Keratinocyte (primary cell): Measurements from ENCODE around the gene ADGRL3. TPM values are rescaled to one million over a fixed set of nuclear protein-coding genes. Genes with fewer than 3 reads are reported as not detected.

Experiments
- DNase-seq: peaks from one replicate; pipeline ENCODE4 v3.0.0-alpha.2; 2011; ENCODE audit warnings: low read depth, missing footprints, low spot score
- FAIRE-seq: peaks from 2 replicates; lab custom pipeline; 2011; peaks lifted over from hg19 to GRCh38; lab: Jason Lieb, UNC
- H2AFZ ChIP-seq: 2 replicates; pipeline ENCODE4 v1.6.0; 2012; ENCODE audit warnings: low read length, control low read depth, inconsistent platforms; ENCODE audit not compliant: control insufficient read depth
- H3K27ac ChIP-seq: 2 replicates; pipeline ENCODE4 v1.5.1; 2011; ENCODE audit warnings: low read length; ENCODE audit not compliant: control insufficient read depth, insufficient read depth
- H3K27me3 ChIP-seq: 3 replicates; pipeline ENCODE4 v1.6.0; 2011; ENCODE audit warnings: low read length; ENCODE audit not compliant: control insufficient read depth, insufficient read depth; ENCODE audit errors: extremely low read depth
- H3K36me3 ChIP-seq, 2 experiments: 2 replicates in 1 of 2; 3 replicates in 1 of 2; pipeline ENCODE4 v1.5.1; 2011; ENCODE audit warnings: low read length in 2 of 2, mild to moderate bottlenecking in 1 of 2; ENCODE audit not compliant: control insufficient read depth in 2 of 2, insufficient read depth in 2 of 2; ENCODE audit errors: extremely low read depth in 1 of 2
- H3K4me1 ChIP-seq: 3 replicates; pipeline ENCODE4 v1.5.1; 2011; ENCODE audit warnings: low read length; ENCODE audit not compliant: control insufficient read depth, insufficient read depth; ENCODE audit errors: extremely low read depth
- H3K4me2 ChIP-seq: 3 replicates; pipeline ENCODE4 v1.6.0; 2011; ENCODE audit warnings: low read depth, low read length; ENCODE audit not compliant: control insufficient read depth, insufficient read depth; ENCODE audit errors: extremely low read depth
- H3K4me3 ChIP-seq, 3 experiments: fragments of 200-600 bp in 1 of 3; sonication (generic) in 1 of 3; 2 replicates in 2 of 3; 3 replicates in 1 of 3; pipeline ENCODE4 v1.5.1; 2011 to 2016; ENCODE audit warnings: low read length in 3 of 3, mild to moderate bottlenecking in 3 of 3, control low read depth in 2 of 3, inconsistent platforms in 1 of 3, low read depth in 1 of 3, mixed read lengths in 1 of 3, mixed run types in 1 of 3, moderate library complexity in 1 of 3; ENCODE audit not compliant: control insufficient read depth in 2 of 3, insufficient read depth in 2 of 3; ENCODE audit errors: extremely low read depth in 1 of 3
- H3K79me2 ChIP-seq: 2 replicates; pipeline ENCODE4 v1.6.0; 2012; ENCODE audit warnings: low read length; ENCODE audit not compliant: control insufficient read depth, insufficient read depth
- H3K9ac ChIP-seq: 3 replicates; pipeline ENCODE4 v1.6.0; 2011; ENCODE audit warnings: low read length; ENCODE audit not compliant: control insufficient read depth, insufficient read depth; ENCODE audit errors: extremely low read depth
- H3K9me1 ChIP-seq: 3 replicates; pipeline ENCODE4 v1.6.0; 2011; ENCODE audit warnings: low read length; ENCODE audit not compliant: control insufficient read depth, insufficient read depth; ENCODE audit errors: extremely low read depth
- H3K9me3 ChIP-seq: 2 replicates; pipeline ENCODE4 v1.5.1; 2012; ENCODE audit warnings: low read depth, low read length; ENCODE audit not compliant: control insufficient read depth
- H4K20me1 ChIP-seq: 3 replicates; pipeline ENCODE4 v1.6.0; 2011; ENCODE audit warnings: low read length; ENCODE audit not compliant: control insufficient read depth, insufficient read depth; ENCODE audit errors: extremely low read depth
- CTCF ChIP-seq, 3 experiments: IDR thresholded peaks in 1 of 3; conservative IDR thresholded peaks in 1 of 3; optimal IDR thresholded peaks in 1 of 3; 2 replicates in 2 of 3; 3 replicates in 1 of 3; pipeline versions ENCODE3 to v1.5.1; 2011; ENCODE audit warnings: low read length in 3 of 3, mild to moderate bottlenecking in 3 of 3, moderate library complexity in 2 of 3, control low read depth in 1 of 3, inconsistent platforms in 1 of 3; ENCODE audit not compliant: insufficient read depth in 2 of 3; ENCODE audit errors: extremely low read depth in 1 of 3
- EZH2 ChIP-seq: IDR thresholded peaks from one replicate; pipeline ENCODE4 v1.6.1; 2012; ENCODE audit warnings: inconsistent platforms, mild to moderate bottlenecking, low read length, moderate library complexity
- dilution Hi-C: fragments of 300-500 bp; cut with MboI; formaldehyde crosslinking; loops from one replicate; pipeline ENCODE4 v1.7.0; 2020; ENCODE audit warnings: low sequenced_read_pairs; ENCODE audit not compliant: extremely low pct_ligation_motif_present
- polyA plus RNA-seq, 5 experiments: library from polyadenylated mRNA; depleted of rRNA in 3 of 5; stranded (reverse) in 3 of 5; stranded (forward) in 1 of 5; unstranded in 1 of 5; fragments of >200 nt; gene quantifications; 1 replicate in 1 of 5; 2 replicates in 3 of 5; 3 replicates in 1 of 5; pipeline versions ENCODE4 v1.2.1 to v1.2.3, GENCODE V29; 2011 to 2012; ENCODE audit warnings: missing spikeins in 2 of 5, low read depth in 1 of 5, low replicate concordance in 1 of 5

Gene ADGRL3
- polyA plus RNA-seq, 1 donor (not counting 4 experiments of a cell fraction or from before 2014, with no cell fraction given), result 0.18 TPM

GRCh38 chr4:61199873-61200186, 296 bp upstream of the ADGRL3 start:
- H3K4me1 ChIP-seq, result peaks cover 23% of the 10 kb centered on the region
- no peak for FAIRE-seq
- DNase-seq, result no peak
- H3K9me1 ChIP-seq, result no peaks in the 10 kb centered on the region
- no peak overlapping the region for H3K9ac ChIP-seq
- H3K27ac ChIP-seq, result no peak overlapping the region
- no peaks in the 10 kb centered on the region for H3K9me3 ChIP-seq
- H3K4me3 ChIP-seq, result peak overlapping the region; percentile 42 to 82 (median 73)
- H3K27me3 ChIP-seq, result peaks cover 37% of the 10 kb centered on the region
- no peak overlapping the region for H2AFZ ChIP-seq
- H3K79me2 ChIP-seq, result no peaks in the 10 kb centered on the region
- peak overlapping the region; percentile 98 for H3K4me2 ChIP-seq
- dilution Hi-C loops, result no loop called here
- no peaks in the 10 kb centered on the region for H4K20me1 ChIP-seq
- no peaks in the 10 kb centered on the region for H3K36me3 ChIP-seq
- TF ChIP-seq EZH2, result no peak
- TF ChIP-seq CTCF (optimal IDR thresholded peaks at IDR 0.05 in 1 of 3, IDR thresholded peaks at IDR 0.05 in 1 of 3, conservative IDR thresholded peaks at IDR 0.05 in 1 of 3; ENCODE audit: extremely low read depth in 1 of 3, insufficient read depth in 2 of 3, low read length in 3 of 3), result no peak

GRCh38 chr4:61200916-61201526, 895 bp downstream of the ADGRL3 start:
- no peak for TF ChIP-seq CTCF (optimal IDR thresholded peaks at IDR 0.05 in 1 of 3, IDR thresholded peaks at IDR 0.05 in 1 of 3, conservative IDR thresholded peaks at IDR 0.05 in 1 of 3; ENCODE audit: extremely low read depth in 1 of 3, insufficient read depth in 2 of 3, low read length in 3 of 3)
- TF ChIP-seq EZH2, result peak; percentile 50
- peak overlapping the region; percentile 14 for H3K9ac ChIP-seq
- no peaks in the 10 kb centered on the region for H4K20me1 ChIP-seq
- H3K4me2 ChIP-seq, result peak overlapping the region; percentile 98
- H3K4me1 ChIP-seq, result peaks cover 23% of the 10 kb centered on the region
- no peak overlapping the region for H3K27ac ChIP-seq
- H3K9me1 ChIP-seq, result no peaks in the 10 kb centered on the region
- dilution Hi-C loops, result no loop called here
- H3K79me2 ChIP-seq, result no peaks in the 10 kb centered on the region
- FAIRE-seq (no peak), DNase-seq (no peak)
- peaks cover 37% of the 10 kb centered on the region for H3K27me3 ChIP-seq
- peak overlapping the region; percentile 42 to 82 (median 73) for H3K4me3 ChIP-seq
- no peaks in the 10 kb centered on the region for H3K36me3 ChIP-seq
- H2AFZ ChIP-seq, result peak overlapping the region; percentile 17
- no peaks in the 10 kb centered on the region for H3K9me3 ChIP-seq
